Panc1 (cell line): ENCODE results near the gene GRIP2. TPM values are rescaled to one million over a fixed set of nuclear protein-coding genes. Genes with fewer than 3 reads are reported as not detected.

Experiments used
- ATAC-seq: fragments of 200-7000 bp; cut with Tn5 transposase; 2 replicates; pipeline ENCODE4 v1.9.1; 2020; ENCODE audit warnings: mild to moderate bottlenecking, moderate library complexity
- BruUV-seq: library from RNA; stranded (reverse); fragments of 400-500 nt; replicated peaks from 2 replicates; lab custom pipeline; 2021; lab: Mats Ljungman, UMichigan
- CTCF ChIA-PET: fragments of 300-600 bp; sonication (Branson Sonifier 250); formaldehyde crosslinking; loops from one replicate; lab custom pipeline; 2022; ENCODE audit warnings: antibody characterized with exemption; lab: Charles Lee
- POLR2A ChIA-PET: fragments of 300-600 bp; sonication (Branson Sonifier 250); formaldehyde crosslinking; loops from one replicate; lab custom pipeline; 2022; ENCODE audit warnings: antibody characterized with exemption; lab: Charles Lee
- DNase-seq: peaks from one replicate; pipeline ENCODE4 v3.0.0-alpha.2; 2010; ENCODE audit warnings: low read depth, low spot score
- H3K27ac ChIP-seq: 2 replicates; pipeline ENCODE4 v1.5.1; 2011; ENCODE audit warnings: mild to moderate bottlenecking, low read length, inconsistent platforms
- H3K27me3 ChIP-seq: fragments of 200-500 bp; sonication (Bioruptor generic); 2 replicates; pipeline ENCODE4 v1.6.0; 2014; ENCODE audit warnings: low read length, inconsistent platforms; ENCODE audit not compliant: control insufficient read depth, insufficient read depth
- H3K36me3 ChIP-seq: fragments of 200-500 bp; sonication (Bioruptor generic); 2 replicates; pipeline ENCODE4 v1.5.1; 2014; ENCODE audit warnings: inconsistent platforms, mild to moderate bottlenecking, low read length, moderate library complexity; ENCODE audit not compliant: control insufficient read depth, insufficient read depth
- H3K4me1 ChIP-seq: 2 replicates; pipeline ENCODE4 v1.5.1; 2011; ENCODE audit warnings: inconsistent platforms, mild to moderate bottlenecking, low read length, moderate library complexity; ENCODE audit not compliant: control insufficient read depth, insufficient read depth
- H3K4me3 ChIP-seq, 2 experiments: 2 replicates each; pipeline ENCODE4 v1.5.1; 2011 to 2012; ENCODE audit warnings: low read depth in 2 of 2, low read length in 2 of 2, mild to moderate bottlenecking in 2 of 2, inconsistent platforms in 1 of 2, moderate library complexity in 1 of 2
- H3K9me3 ChIP-seq: fragments of 200-500 bp; sonication (Bioruptor generic); 2 replicates; pipeline ENCODE4 v1.5.1; 2014; ENCODE audit warnings: low read depth, mild to moderate bottlenecking, inconsistent platforms, low read length, moderate library complexity; ENCODE audit not compliant: control insufficient read depth, insufficient read depth
- POLR2AphosphoS5 ChIP-seq: IDR thresholded peaks from 2 replicates; pipeline ENCODE4 v1.6.1; 2012; ENCODE audit warnings: mild to moderate bottlenecking, low read depth, low read length, moderate library complexity
- SIN3A ChIP-seq: IDR thresholded peaks from 2 replicates; pipeline ENCODE4 v1.6.1; 2012; ENCODE audit warnings: low read depth, mild to moderate bottlenecking, low read length, moderate library complexity, borderline replicate concordance; ENCODE audit not compliant: insufficient read depth
- TCF7L2 ChIP-seq: IDR thresholded peaks from 2 replicates; pipeline ENCODE4 v1.6.1; 2011; ENCODE audit warnings: mild to moderate bottlenecking, low read depth, low read length, inconsistent platforms
- in situ Hi-C: cut with HindIII; loops from 2 replicates; pipeline ENCODE4 v1.10.0; 2016; ENCODE audit warnings: low sequenced_read_pairs, low pct_unique_long_range_greater_than_20kb
- intact Hi-C: fragments of 100-400 bp; cut with micrococcal nuclease; formaldehyde crosslinking; loops from one replicate; pipeline ENCODE4 v1.10.0; 2022; ENCODE audit not compliant: unreplicated experiment
- total RNA-seq: library from RNA; stranded (reverse); gene quantifications from one replicate; pipeline ENCODE4 v1.2.1, GENCODE V29; 2021; ENCODE audit not compliant: unreplicated experiment
- TF ChIP-seq, protein P1 (sequence below), 2 experiments: IDR thresholded peaks; 2 replicates each; pipeline ENCODE4 v1.6.1; 2011 to 2012; ENCODE audit warnings: low read depth in 2 of 2, control low read depth in 1 of 2, low read length in 1 of 2, mild to moderate bottlenecking in 1 of 2, moderate library complexity in 1 of 2; ENCODE audit not compliant: insufficient read depth in 1 of 2
- TF ChIP-seq, protein P2 (sequence below): fragments of 450-650 bp; IDR thresholded peaks from 2 replicates; pipeline ENCODE4 v1.5.1; 2017; ENCODE audit warnings: mild to moderate bottlenecking

The GRIP2 gene
- total RNA-seq, 1 experiment from 2014 or later: 6.5 TPM

DNA sequence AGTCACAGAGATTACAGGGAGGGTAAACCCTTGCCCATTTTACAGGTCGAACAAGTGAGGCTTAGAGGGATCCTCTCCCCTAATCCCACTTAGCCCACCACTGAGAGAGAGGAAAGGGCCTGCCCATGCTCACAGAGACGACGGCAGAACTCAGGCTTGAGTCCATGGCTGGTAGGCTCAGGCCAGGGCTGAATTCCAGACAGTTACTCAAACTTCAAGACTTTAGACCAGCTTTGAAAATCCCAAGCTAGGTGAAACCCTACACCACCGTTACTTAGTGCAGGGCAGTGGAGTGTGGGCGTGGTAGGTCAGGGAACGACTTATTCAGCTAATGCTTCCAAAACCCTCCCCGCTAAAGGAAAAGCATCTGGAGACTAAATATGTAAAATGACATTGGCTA lies 16.4 kb downstream of the GRIP2 start:
- Histone ChIP-seq H3K4me3 (no peak overlapping the region), H3K4me1 (no peaks in the 10 kb centered on the region; the same call in none of the 2 replicates), H3K9me3 (no peaks in the 10 kb centered on the region), H3K27ac (no peak overlapping the region), H3K27me3 (no peaks in the 10 kb centered on the region), H3K36me3 (no peaks in the 10 kb centered on the region)
- ATAC-seq (no peak), DNase-seq (no peak)
- ChIA-PET POLR2A (no interaction called here), CTCF (no interaction called here)
- no TSS peak for BruUV-seq
- in situ Hi-C loops: no loop called here
- TF ChIP-seq, protein P1, sequence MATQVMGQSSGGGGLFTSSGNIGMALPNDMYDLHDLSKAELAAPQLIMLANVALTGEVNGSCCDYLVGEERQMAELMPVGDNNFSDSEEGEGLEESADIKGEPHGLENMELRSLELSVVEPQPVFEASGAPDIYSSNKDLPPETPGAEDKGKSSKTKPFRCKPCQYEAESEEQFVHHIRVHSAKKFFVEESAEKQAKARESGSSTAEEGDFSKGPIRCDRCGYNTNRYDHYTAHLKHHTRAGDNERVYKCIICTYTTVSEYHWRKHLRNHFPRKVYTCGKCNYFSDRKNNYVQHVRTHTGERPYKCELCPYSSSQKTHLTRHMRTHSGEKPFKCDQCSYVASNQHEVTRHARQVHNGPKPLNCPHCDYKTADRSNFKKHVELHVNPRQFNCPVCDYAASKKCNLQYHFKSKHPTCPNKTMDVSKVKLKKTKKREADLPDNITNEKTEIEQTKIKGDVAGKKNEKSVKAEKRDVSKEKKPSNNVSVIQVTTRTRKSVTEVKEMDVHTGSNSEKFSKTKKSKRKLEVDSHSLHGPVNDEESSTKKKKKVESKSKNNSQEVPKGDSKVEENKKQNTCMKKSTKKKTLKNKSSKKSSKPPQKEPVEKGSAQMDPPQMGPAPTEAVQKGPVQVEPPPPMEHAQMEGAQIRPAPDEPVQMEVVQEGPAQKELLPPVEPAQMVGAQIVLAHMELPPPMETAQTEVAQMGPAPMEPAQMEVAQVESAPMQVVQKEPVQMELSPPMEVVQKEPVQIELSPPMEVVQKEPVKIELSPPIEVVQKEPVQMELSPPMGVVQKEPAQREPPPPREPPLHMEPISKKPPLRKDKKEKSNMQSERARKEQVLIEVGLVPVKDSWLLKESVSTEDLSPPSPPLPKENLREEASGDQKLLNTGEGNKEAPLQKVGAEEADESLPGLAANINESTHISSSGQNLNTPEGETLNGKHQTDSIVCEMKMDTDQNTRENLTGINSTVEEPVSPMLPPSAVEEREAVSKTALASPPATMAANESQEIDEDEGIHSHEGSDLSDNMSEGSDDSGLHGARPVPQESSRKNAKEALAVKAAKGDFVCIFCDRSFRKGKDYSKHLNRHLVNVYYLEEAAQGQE (IDR thresholded peaks at IDR 0.05; ENCODE audit: insufficient read depth in 1 of 2, low read depth in 2 of 2, low read length in 1 of 2): no peak
- TF ChIP-seq, protein P2, sequence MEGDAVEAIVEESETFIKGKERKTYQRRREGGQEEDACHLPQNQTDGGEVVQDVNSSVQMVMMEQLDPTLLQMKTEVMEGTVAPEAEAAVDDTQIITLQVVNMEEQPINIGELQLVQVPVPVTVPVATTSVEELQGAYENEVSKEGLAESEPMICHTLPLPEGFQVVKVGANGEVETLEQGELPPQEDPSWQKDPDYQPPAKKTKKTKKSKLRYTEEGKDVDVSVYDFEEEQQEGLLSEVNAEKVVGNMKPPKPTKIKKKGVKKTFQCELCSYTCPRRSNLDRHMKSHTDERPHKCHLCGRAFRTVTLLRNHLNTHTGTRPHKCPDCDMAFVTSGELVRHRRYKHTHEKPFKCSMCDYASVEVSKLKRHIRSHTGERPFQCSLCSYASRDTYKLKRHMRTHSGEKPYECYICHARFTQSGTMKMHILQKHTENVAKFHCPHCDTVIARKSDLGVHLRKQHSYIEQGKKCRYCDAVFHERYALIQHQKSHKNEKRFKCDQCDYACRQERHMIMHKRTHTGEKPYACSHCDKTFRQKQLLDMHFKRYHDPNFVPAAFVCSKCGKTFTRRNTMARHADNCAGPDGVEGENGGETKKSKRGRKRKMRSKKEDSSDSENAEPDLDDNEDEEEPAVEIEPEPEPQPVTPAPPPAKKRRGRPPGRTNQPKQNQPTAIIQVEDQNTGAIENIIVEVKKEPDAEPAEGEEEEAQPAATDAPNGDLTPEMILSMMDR: no peak
- no peak for TF ChIP-seq TCF7L2
- intact Hi-C loops: no loop called here

DNA sequence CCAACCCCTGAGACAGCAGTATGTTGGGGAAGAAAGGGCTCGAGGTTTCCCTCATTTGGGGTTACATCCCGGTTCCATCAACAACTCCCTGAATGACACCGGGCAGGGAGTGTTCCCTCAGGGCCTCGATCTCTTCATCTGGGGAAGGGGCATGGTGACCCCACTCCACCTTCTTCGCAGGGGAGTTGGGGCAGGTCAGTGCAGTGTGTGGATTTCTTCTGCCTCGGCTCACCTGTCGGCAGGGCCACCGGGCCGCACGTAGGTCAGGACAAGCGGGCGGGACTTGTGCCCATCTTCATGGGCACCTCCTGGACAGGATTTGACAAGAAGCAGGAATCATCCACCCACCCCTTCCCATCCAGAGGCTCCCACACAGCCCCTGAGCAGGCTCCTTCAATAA lies 17.4 kb downstream of the GRIP2 start:
- POLR2A ChIA-PET: no interaction called here
- no peaks in the 10 kb centered on the region for H3K9me3 ChIP-seq
- no peak overlapping the region for H3K27ac ChIP-seq
- H3K36me3 ChIP-seq: no peaks in the 10 kb centered on the region
- intact Hi-C loops: no loop called here
- H3K27me3 ChIP-seq: no peaks in the 10 kb centered on the region
- DNase-seq (no peak), ATAC-seq (no peak)
- TF ChIP-seq, protein P2: no peak
- no peak for TF ChIP-seq POLR2AphosphoS5
- TF ChIP-seq, protein P1 (IDR thresholded peaks at IDR 0.05; ENCODE audit: insufficient read depth in 1 of 2, low read depth in 2 of 2, low read length in 1 of 2): no peak
- no peak for TF ChIP-seq TCF7L2
- TF ChIP-seq SIN3A: no peak
- in situ Hi-C loops: no loop called here
- no peak overlapping the region for H3K4me3 ChIP-seq
- H3K4me1 ChIP-seq: no peaks in the 10 kb centered on the region; the same call in none of the 2 replicates
- CTCF ChIA-PET: no interaction called here
- no TSS peak for BruUV-seq
